IMR-90 (cell line): Measurements from ENCODE around the gene CFAP97D2. TPM values are rescaled to one million over a fixed set of nuclear protein-coding genes. Genes with fewer than 3 reads are reported as not detected.

Source experiments
- ATAC-seq: fragments of 200-7000 bp; cut with Tn5 transposase; 2 replicates; pipeline ENCODE4 v1.9.1; 2020; ENCODE audit warnings: low read depth, mild to moderate bottlenecking, moderate library complexity
- BruUV-seq: library from RNA; stranded (reverse); fragments of 400-500 nt; replicated peaks from 2 replicates; lab custom pipeline; 2021; lab: Mats Ljungman, UMichigan
- CTCF ChIA-PET: fragments of 300-600 bp; formaldehyde crosslinking; extraction: SDS; loops from one replicate; lab custom pipeline; 2021; ENCODE audit warnings: antibody characterized with exemption; lab: Yijun Ruan, JAX
- POLR2A ChIA-PET: fragments of 300-600 bp; sonication (Branson Sonifier 250); formaldehyde crosslinking; loops from one replicate; lab custom pipeline; 2022; ENCODE audit warnings: antibody characterized with exemption; ENCODE audit not compliant: unreplicated experiment; lab: Charles Lee
- DNase-seq: peaks from one replicate; pipeline ENCODE4 v3.0.0; 2013
- H2AFZ ChIP-seq: replicated peaks from 2 replicates; pipeline ENCODE3; 2013; ENCODE audit warnings: low read length, mild to moderate bottlenecking; ENCODE audit not compliant: poor library complexity
- H2AK5ac ChIP-seq: 2 replicates; pipeline ENCODE4 v1.6.1; 2013; ENCODE audit warnings: low read depth, low read length, inconsistent platforms
- H2AK9ac ChIP-seq: replicated peaks from 2 replicates; pipeline ENCODE3; 2013; ENCODE audit warnings: mild to moderate bottlenecking, low read depth, low read length, moderate library complexity; ENCODE audit not compliant: poor library complexity
- H2BK120ac ChIP-seq: 2 replicates; pipeline ENCODE4 v1.6.1; 2013; ENCODE audit warnings: low read depth, low read length, inconsistent platforms
- H2BK15ac ChIP-seq: 3 replicates; pipeline ENCODE4 v1.6.1; 2013; ENCODE audit warnings: low read depth, low read length, inconsistent platforms
- H2BK20ac ChIP-seq: 2 replicates; pipeline ENCODE4 v1.6.1; 2013; ENCODE audit warnings: low read depth, mild to moderate bottlenecking, inconsistent platforms, low read length, moderate library complexity
- H2BK5ac ChIP-seq: 2 replicates; pipeline ENCODE4 v1.6.1; 2013; ENCODE audit warnings: mild to moderate bottlenecking, low read depth, low read length, inconsistent platforms; ENCODE audit not compliant: poor library complexity, severe bottlenecking
- H3K14ac ChIP-seq: replicated peaks from 2 replicates; pipeline ENCODE4 v1.6.1; 2013; ENCODE audit warnings: low read depth, low read length, inconsistent platforms
- H3K18ac ChIP-seq: 2 replicates; pipeline ENCODE4 v1.6.1; 2013; ENCODE audit warnings: low read depth, low read length, control low read depth
- H3K23ac ChIP-seq: 2 replicates; pipeline ENCODE4 v1.6.1; 2013; ENCODE audit warnings: low read depth, low read length, inconsistent platforms
- H3K27ac ChIP-seq: 2 replicates; pipeline ENCODE4 v1.5.1; 2013; ENCODE audit warnings: mild to moderate bottlenecking, control low read depth, low read length; ENCODE audit not compliant: insufficient read depth
- H3K27me3 ChIP-seq: 2 replicates; pipeline ENCODE4 v1.6.1; 2013; ENCODE audit warnings: low read length; ENCODE audit not compliant: control insufficient read depth, insufficient read depth
- H3K36me3 ChIP-seq: 2 replicates; pipeline ENCODE4 v1.6.1; 2013; ENCODE audit warnings: low read length, mixed read lengths; ENCODE audit not compliant: control insufficient read depth, insufficient read depth
- H3K4ac ChIP-seq: 2 replicates; pipeline ENCODE4 v1.6.1; 2013; ENCODE audit warnings: low read depth, low read length, inconsistent platforms
- H3K4me1 ChIP-seq: 2 replicates; pipeline ENCODE4 v1.6.1; 2013; ENCODE audit warnings: low read length, mixed read lengths; ENCODE audit not compliant: control insufficient read depth, insufficient read depth
- H3K4me2 ChIP-seq: 2 replicates; pipeline ENCODE4 v1.6.1; 2013; ENCODE audit warnings: low read depth, mild to moderate bottlenecking, control low read depth, low read length, moderate library complexity
- H3K4me3 ChIP-seq: 2 replicates; pipeline ENCODE4 v1.5.1; 2013; ENCODE audit warnings: low read depth, mild to moderate bottlenecking, control low read depth, low read length, moderate library complexity; ENCODE audit not compliant: insufficient read depth
- H3K56ac ChIP-seq: 2 replicates; pipeline ENCODE4 v1.6.1; 2013; ENCODE audit warnings: low read length, inconsistent platforms; ENCODE audit not compliant: insufficient read depth; ENCODE audit errors: extremely low read depth
- H3K79me1 ChIP-seq, 2 experiments: 2 replicates each; pipeline ENCODE4 v1.6.1; 2013; ENCODE audit warnings: low read length in 2 of 2, inconsistent platforms in 1 of 2, low read depth in 1 of 2
- H3K9ac ChIP-seq: 2 replicates; pipeline ENCODE4 v1.6.1; 2013; ENCODE audit warnings: low read depth, low read length, control low read depth
- H3K9me1 ChIP-seq: 2 replicates; pipeline ENCODE4 v1.6.1; 2013; ENCODE audit warnings: low read length, inconsistent platforms; ENCODE audit not compliant: insufficient read depth
- H3K9me3 ChIP-seq: 2 replicates; pipeline ENCODE4 v1.6.1; 2013; ENCODE audit warnings: low read length; ENCODE audit not compliant: control insufficient read depth, insufficient read depth
- H4K20me1 ChIP-seq: 2 replicates; pipeline ENCODE4 v1.6.1; 2013; ENCODE audit warnings: low read length, inconsistent platforms; ENCODE audit not compliant: insufficient read depth
- H4K5ac ChIP-seq: 2 replicates; pipeline ENCODE4 v1.6.1; 2013; ENCODE audit warnings: mild to moderate bottlenecking, low read depth, low read length, control low read depth
- H4K8ac ChIP-seq, 2 experiments: 2 replicates each; pipeline ENCODE4 v1.6.1; 2013; ENCODE audit warnings: low read depth in 2 of 2, low read length in 2 of 2, control low read depth in 1 of 2, inconsistent platforms in 1 of 2
- H4K91ac ChIP-seq: 2 replicates; pipeline ENCODE4 v1.6.1; 2013; ENCODE audit warnings: low read depth, low read length, inconsistent platforms; ENCODE audit not compliant: insufficient read depth
- BHLHE40 ChIP-seq: fragments of 150-350 bp; IDR thresholded peaks from 2 replicates; pipeline ENCODE4 v1.6.1; 2016; ENCODE audit warnings: mild to moderate bottlenecking, low read depth, low read length
- CEBPB ChIP-seq: IDR thresholded peaks from 2 replicates; pipeline ENCODE4 v1.6.1; 2012; ENCODE audit warnings: low read depth, low read length, improper control_type of control experiment
- CHD1 ChIP-seq: IDR thresholded peaks from 2 replicates; pipeline ENCODE4 v1.6.1; 2012; ENCODE audit warnings: low read depth, low read length, improper control_type of control experiment
- CTCF ChIP-seq: conservative IDR thresholded peaks from 2 replicates; pipeline ENCODE4 v1.5.1; 2012; ENCODE audit warnings: mild to moderate bottlenecking, low read depth, low read length, improper control_type of control experiment
- ELK1 ChIP-seq: fragments of 150-350 bp; IDR thresholded peaks from 2 replicates; pipeline ENCODE4 v1.6.1; 2016; ENCODE audit warnings: low read depth, mild to moderate bottlenecking, low read length, moderate library complexity, borderline replicate concordance
- FOS ChIP-seq: fragments of 150-350 bp; IDR thresholded peaks from 2 replicates; pipeline ENCODE4 v1.6.1; 2016; ENCODE audit warnings: low read depth, low read length
- MAFK ChIP-seq: IDR thresholded peaks from 2 replicates; pipeline ENCODE4 v1.6.1; 2012; ENCODE audit warnings: low read depth, low read length, improper control_type of control experiment
- MAZ ChIP-seq: IDR thresholded peaks from 2 replicates; pipeline ENCODE4 v1.6.1; 2012; ENCODE audit warnings: low read depth, mild to moderate bottlenecking, low read length, improper control_type of control experiment, moderate library complexity, borderline replicate concordance
- MXI1 ChIP-seq: IDR thresholded peaks from 2 replicates; pipeline ENCODE4 v1.6.1; 2012; ENCODE audit warnings: low read depth, mild to moderate bottlenecking, low read length, moderate library complexity, borderline replicate concordance
- NFE2L2 ChIP-seq: fragments of 150-350 bp; IDR thresholded peaks from 2 replicates; pipeline ENCODE4 v1.6.1; 2016; ENCODE audit warnings: low read depth, mild to moderate bottlenecking, low read length
- POLR2A ChIP-seq: IDR thresholded peaks from 2 replicates; pipeline ENCODE4 v1.6.1; 2012; ENCODE audit warnings: mild to moderate bottlenecking, low read depth, low read length
- RAD21 ChIP-seq: IDR thresholded peaks from 2 replicates; pipeline ENCODE4 v1.6.1; 2012; ENCODE audit warnings: low read length, improper control_type of control experiment
- RCOR1 ChIP-seq: IDR thresholded peaks from 2 replicates; pipeline ENCODE4 v1.6.1; 2012; ENCODE audit warnings: mild to moderate bottlenecking, low read length, improper control_type of control experiment; ENCODE audit not compliant: insufficient replicate concordance
- RFX5 ChIP-seq: IDR thresholded peaks from 2 replicates; pipeline ENCODE4 v1.8.0; 2012; ENCODE audit warnings: low read depth, mild to moderate bottlenecking, low read length, moderate library complexity
- SMC3 ChIP-seq: fragments of 150-350 bp; IDR thresholded peaks from 2 replicates; pipeline ENCODE4 v1.6.1; 2016; ENCODE audit warnings: low read depth, mild to moderate bottlenecking, antibody characterized with exemption, low read length, moderate library complexity
- USF2 ChIP-seq: fragments of 150-350 bp; IDR thresholded peaks from 2 replicates; pipeline ENCODE4 v1.6.1; 2017; ENCODE audit warnings: mild to moderate bottlenecking, antibody characterized with exemption, low read length, low read depth
- WGBS, 2 experiments: methylation state at CpG; one replicate each; pipeline versions ENCODE4 v1.1.5 to v1.1.7; 2013; ENCODE audit warnings: missing lambda C conversion rate in 2 of 2; ENCODE audit not compliant: insufficient read length in 1 of 2; ENCODE audit errors: extremely low coverage in 2 of 2; 5-methylcytosine and 5-hydroxymethylcytosine counted together
- dilution Hi-C: fragments of 300-500 bp; cut with HindIII; formaldehyde crosslinking; loops from one replicate; pipeline ENCODE4 v1.14.3; 2018; ENCODE audit warnings: low sequenced_read_pairs; ENCODE audit not compliant: unreplicated experiment
- in situ Hi-C: fragments of 300-500 bp; cut with MboI; formaldehyde crosslinking; loops from 3 replicates; pipeline ENCODE4 v1.14.3; 2019; ENCODE audit warnings: low sequenced_read_pairs, inconsistent platforms, mixed read lengths
- intact Hi-C: fragments of 100-400 bp; cut with micrococcal nuclease; formaldehyde crosslinking; loops from 2 replicates; pipeline ENCODE4 v1.10.0; 2022
- polyA plus RNA-seq, 3 experiments: library from polyadenylated mRNA; depleted of rRNA; stranded (reverse); fragments of >200 nt; gene quantifications; 2 replicates each; pipeline ENCODE4 v1.2.3, GENCODE V29; 2012; ENCODE audit warnings: low replicate concordance in 1 of 3
- total RNA-seq: library from RNA; depleted of rRNA; stranded (reverse); fragments of >200 nt; gene quantifications from 2 replicates; pipeline ENCODE4 v1.2.3, GENCODE V29; 2012

The CFAP97D2 gene
- total and polyA plus RNA-seq, 2 of the 4 experiments (the other 2 are of a cell fraction) = not detected

GRCh38 chr13:114174529-114174961, 4.5 kb upstream of the CFAP97D2 start:
- H2BK120ac ChIP-seq = no peak overlapping the region
- H3K79me1 ChIP-seq = no peaks in the 10 kb centered on the region
- no peak overlapping the region for H2AK5ac ChIP-seq
- TF ChIP-seq MAZ (no peak), RAD21 (no peak), RFX5 (no peak), FOS (no peak), ELK1 (no peak), NFE2L2 (no peak), MAFK (no peak), BHLHE40 (no peak), SMC3 (no peak), CEBPB (no peak), RCOR1 (no peak), USF2 (no peak), CHD1 (no peak), CTCF (no peak), POLR2A (no peak), MXI1 (no peak)
- no peaks in the 10 kb centered on the region for H3K36me3 ChIP-seq
- ChIA-PET POLR2A (interaction anchor here (0.6 kb wide), 1 partner anchor 13 kb away, joined by 4 read pairs; no protein-coding TSS in a partner anchor), CTCF (no interaction called here)
- peaks cover 5% of the 10 kb centered on the region; the same call in 1 of the 2 replicates for H3K4me1 ChIP-seq
- in situ Hi-C loops = no loop called here
- no peak overlapping the region for H3K23ac ChIP-seq
- 41% methylated on average over 2 of the region's 3 CpGs; no CpG with 5 or more reads in 1 of the 2 experiments for WGBS, 2 experiments
- no peak overlapping the region for H2BK15ac ChIP-seq
- no peak overlapping the region for H2AFZ ChIP-seq
- no peak overlapping the region for H3K9ac ChIP-seq
- H2AK9ac ChIP-seq = no peak overlapping the region
- no peak overlapping the region for H4K8ac ChIP-seq
- H3K4me3 ChIP-seq = no peak overlapping the region
- H3K18ac ChIP-seq = no peak overlapping the region
- H2BK20ac ChIP-seq = no peak overlapping the region
- intact Hi-C loops = no loop called here
- no TSS peak for BruUV-seq
- H3K4me2 ChIP-seq = no peak overlapping the region
- no peak overlapping the region for H3K4ac ChIP-seq
- no peak overlapping the region for H3K14ac ChIP-seq
- dilution Hi-C loops = no loop called here
- no peak overlapping the region for H4K5ac ChIP-seq
- no peak overlapping the region for H2BK5ac ChIP-seq
- H4K20me1 ChIP-seq = no peaks in the 10 kb centered on the region
- DNase-seq = peak; percentile 55
- H3K27me3 ChIP-seq = peaks cover 21% of the 10 kb centered on the region
- H3K56ac ChIP-seq = no peak overlapping the region
- H3K9me3 ChIP-seq = peaks cover 4% of the 10 kb centered on the region; the same call in 1 of the 2 replicates
- no peaks in the 10 kb centered on the region for H3K9me1 ChIP-seq
- ATAC-seq = peak; percentile 33; the same call in 1 of the 2 replicates
- no peak overlapping the region for H4K91ac ChIP-seq
- H3K27ac ChIP-seq = no peak overlapping the region
